ENCODE results near the gene UBAC1. TPM values are rescaled to one million over a fixed set of nuclear protein-coding genes. Genes with fewer than 3 reads are reported as not detected.

Gene UBAC1
- total RNA-seq, 1 donor = 19.3 TPM

GRCh38 chr9:135889564-135890189 lies 71.5 kb downstream of the UBAC1 start:
- Histone ChIP-seq H3K9me3 (ENCODE audit: low read depth, low read length) (no peaks in the 10 kb centered on the region), H3K4me1 (ENCODE audit: insufficient read depth, low read length) (peaks cover 40% of the 10 kb centered on the region), H3K27me3 (ENCODE audit: insufficient read depth, low read length) (no peaks in the 10 kb centered on the region), H3K4me3 (ENCODE audit: low read length) (no peak overlapping the region)

- peaks cover 40% of the 10 kb centered on the region for H3K4me1 ChIP-seq (ENCODE audit: insufficient read depth, low read length)
- no peaks in the 10 kb centered on the region for H3K27me3 ChIP-seq (ENCODE audit: insufficient read depth, low read length)
- H3K9me3 ChIP-seq (ENCODE audit: low read depth, low read length) = no peaks in the 10 kb centered on the region
- no peak overlapping the region for H3K4me3 ChIP-seq (ENCODE audit: low read length)
Measured at GRCh38 chr9:135888766-135889394, 72.3 kb downstream of the UBAC1 start.

- Histone ChIP-seq H3K27me3 (ENCODE audit: insufficient read depth, low read length) (no peaks in the 10 kb centered on the region), H3K4me1 (ENCODE audit: insufficient read depth, low read length) (peaks cover 40% of the 10 kb centered on the region), H3K4me3 (ENCODE audit: low read length) (no peak overlapping the region), H3K9me3 (ENCODE audit: low read depth, low read length) (no peaks in the 10 kb centered on the region)
Measured at GRCh38 chr9:135888126-135888765, 72.9 kb downstream of the UBAC1 start.

GRCh38 chr9:135887585-135888050 lies 73.6 kb downstream of the UBAC1 start:
- Histone ChIP-seq H3K4me1 (ENCODE audit: insufficient read depth, low read length) (peaks cover 37% of the 10 kb centered on the region), H3K27me3 (ENCODE audit: insufficient read depth, low read length) (no peaks in the 10 kb centered on the region), H3K9me3 (ENCODE audit: low read depth, low read length) (no peaks in the 10 kb centered on the region), H3K4me3 (ENCODE audit: low read length) (no peak overlapping the region)

- peaks cover 37% of the 10 kb centered on the region for H3K4me1 ChIP-seq (ENCODE audit: insufficient read depth, low read length)
- no peaks in the 10 kb centered on the region for H3K9me3 ChIP-seq (ENCODE audit: low read depth, low read length)
- H3K4me3 ChIP-seq (ENCODE audit: low read length) = no peak overlapping the region
- no peaks in the 10 kb centered on the region for H3K27me3 ChIP-seq (ENCODE audit: insufficient read depth, low read length)
Measured at GRCh38 chr9:135887021-135887507, 74.1 kb downstream of the UBAC1 start.

GRCh38 chr9:135886147-135886981 lies 74.8 kb downstream of the UBAC1 start:
- Histone ChIP-seq H3K4me3 (ENCODE audit: low read length) (no peak overlapping the region), H3K27me3 (ENCODE audit: insufficient read depth, low read length) (no peaks in the 10 kb centered on the region), H3K9me3 (ENCODE audit: low read depth, low read length) (no peaks in the 10 kb centered on the region), H3K4me1 (ENCODE audit: insufficient read depth, low read length) (peaks cover 37% of the 10 kb centered on the region)

- Histone ChIP-seq H3K4me1 (ENCODE audit: insufficient read depth, low read length) (peaks cover 37% of the 10 kb centered on the region), H3K4me3 (ENCODE audit: low read length) (no peak overlapping the region), H3K9me3 (ENCODE audit: low read depth, low read length) (no peaks in the 10 kb centered on the region), H3K27me3 (ENCODE audit: insufficient read depth, low read length) (no peaks in the 10 kb centered on the region)
Measured at GRCh38 chr9:135885100-135885853, 75.9 kb downstream of the UBAC1 start.

- no peak overlapping the region for H3K4me3 ChIP-seq (ENCODE audit: low read length)
- H3K4me1 ChIP-seq (ENCODE audit: insufficient read depth, low read length) = peaks cover 35% of the 10 kb centered on the region
- no peaks in the 10 kb centered on the region for H3K9me3 ChIP-seq (ENCODE audit: low read depth, low read length)
- no peaks in the 10 kb centered on the region for H3K27me3 ChIP-seq (ENCODE audit: insufficient read depth, low read length)
Measured at GRCh38 chr9:135884328-135885035, 76.7 kb downstream of the UBAC1 start.

- Histone ChIP-seq H3K4me3 (ENCODE audit: low read length) (no peak overlapping the region), H3K27me3 (ENCODE audit: insufficient read depth, low read length) (no peaks in the 10 kb centered on the region), H3K4me1 (ENCODE audit: insufficient read depth, low read length) (peaks cover 26% of the 10 kb centered on the region), H3K9me3 (ENCODE audit: low read depth, low read length) (no peaks in the 10 kb centered on the region)
Measured at GRCh38 chr9:135883410-135884089, 77.6 kb downstream of the UBAC1 start.

Other genes starting within 250 kb of the UBAC1 start
- 17.2 TPM for gene CAMSAP1, start 53.8 kb downstream of the UBAC1 start, total RNA-seq
- 9.2 TPM for gene NACC2, start 133.9 kb upstream of the UBAC1 start, total RNA-seq
- gene TMEM250, start 157.5 kb upstream of the UBAC1 start, total RNA-seq = 5.6 TPM
- gene LHX3, start 243.8 kb upstream of the UBAC1 start, total RNA-seq = not detected